Measurements from ENCODE around the gene TRAF6.

Gene TRAF6

GRCh38 chr11:36456156-36456555, 53.9 kb downstream of the TRAF6 start:
- ATAC-seq (no peak), DNase-seq (no peak)
- H3K36me3 Mint-ChIP-seq (ENCODE audit: low read depth), result peaks cover 4% of the 10 kb centered on the region
- H3K9me3 Mint-ChIP-seq, result no peaks in the 10 kb centered on the region
- no peak overlapping the region for H3K27ac Mint-ChIP-seq
- H3K27me3 Mint-ChIP-seq, result no peaks in the 10 kb centered on the region
- no peak overlapping the region for H3K4me3 Mint-ChIP-seq
- H3K4me1 Mint-ChIP-seq, result peaks cover 31% of the 10 kb centered on the region

- peaks cover 4% of the 10 kb centered on the region for H3K36me3 Mint-ChIP-seq (ENCODE audit: low read depth)
- no peak overlapping the region for H3K4me3 Mint-ChIP-seq
- H3K27me3 Mint-ChIP-seq, result no peaks in the 10 kb centered on the region
- no peaks in the 10 kb centered on the region for H3K9me3 Mint-ChIP-seq
- H3K27ac Mint-ChIP-seq, result no peak overlapping the region
- ATAC-seq (no peak), DNase-seq (no peak)
- H3K4me1 Mint-ChIP-seq, result peaks cover 36% of the 10 kb centered on the region
Observed at GRCh38 chr11:36455658-36456111, 54.4 kb downstream of the TRAF6 start.

- Mint-ChIP-seq H3K27ac (no peak overlapping the region), H3K27me3 (no peaks in the 10 kb centered on the region), H3K36me3 (ENCODE audit: low read depth) (peaks cover 4% of the 10 kb centered on the region), H3K9me3 (no peaks in the 10 kb centered on the region), H3K4me3 (no peak overlapping the region), H3K4me1 (peaks cover 37% of the 10 kb centered on the region)
- DNase-seq (no peak), ATAC-seq (no peak)
Observed at GRCh38 chr11:36454941-36455631, 55.0 kb downstream of the TRAF6 start.

- Mint-ChIP-seq H3K9me3 (no peaks in the 10 kb centered on the region), H3K27ac (no peak overlapping the region), H3K27me3 (no peaks in the 10 kb centered on the region), H3K4me3 (no peak overlapping the region), H3K36me3 (ENCODE audit: low read depth) (peaks cover 4% of the 10 kb centered on the region), H3K4me1 (peaks cover 42% of the 10 kb centered on the region)
- DNase-seq (no peak), ATAC-seq (no peak)
Observed at GRCh38 chr11:36454551-36454940, 55.5 kb downstream of the TRAF6 start.

- DNase-seq, result no peak
- no peaks in the 10 kb centered on the region for H3K9me3 Mint-ChIP-seq
- no peak for ATAC-seq
Observed at GRCh38 chr11:36453678-36454077, 56.4 kb downstream of the TRAF6 start.

GRCh38 chr11:36452961-36453360, 57.1 kb downstream of the TRAF6 start:
- Mint-ChIP-seq H3K4me3 (no peak overlapping the region), H3K36me3 (ENCODE audit: low read depth) (peaks cover 4% of the 10 kb centered on the region), H3K27me3 (no peaks in the 10 kb centered on the region), H3K27ac (peak overlapping the region; percentile 29), H3K4me1 (peaks cover 45% of the 10 kb centered on the region), H3K9me3 (no peaks in the 10 kb centered on the region)
- DNase-seq, result no peak
- ATAC-seq, result peak; percentile 33

More at GRCh38 chr11:36453678-36454077, 56.4 kb downstream of the TRAF6 start:
- H3K27me3 Mint-ChIP-seq, result no peaks in the 10 kb centered on the region
- H3K4me1 Mint-ChIP-seq, result peaks cover 45% of the 10 kb centered on the region
- no peak overlapping the region for H3K27ac Mint-ChIP-seq
- H3K4me3 Mint-ChIP-seq, result no peak overlapping the region
- H3K36me3 Mint-ChIP-seq (ENCODE audit: low read depth), result peaks cover 4% of the 10 kb centered on the region

- ATAC-seq (peak; percentile 48), DNase-seq (peak; percentile 32)
- Mint-ChIP-seq H3K27me3 (no peaks in the 10 kb centered on the region), H3K9me3 (no peaks in the 10 kb centered on the region), H3K27ac (peak overlapping the region; percentile 33), H3K4me1 (peaks cover 45% of the 10 kb centered on the region), H3K36me3 (ENCODE audit: low read depth) (peaks cover 4% of the 10 kb centered on the region), H3K4me3 (no peak overlapping the region)
Observed at GRCh38 chr11:36452236-36452940, 57.7 kb downstream of the TRAF6 start.

- Mint-ChIP-seq H3K27ac (no peak overlapping the region), H3K9me3 (no peaks in the 10 kb centered on the region), H3K4me1 (peaks cover 45% of the 10 kb centered on the region), H3K27me3 (no peaks in the 10 kb centered on the region), H3K36me3 (ENCODE audit: low read depth) (peaks cover 4% of the 10 kb centered on the region), H3K4me3 (no peak overlapping the region)
- DNase-seq (no peak), ATAC-seq (no peak)
Observed at GRCh38 chr11:36451681-36452080, 58.4 kb downstream of the TRAF6 start.

- no peaks in the 10 kb centered on the region for H3K9me3 Mint-ChIP-seq
- H3K27ac Mint-ChIP-seq, result no peak overlapping the region
- DNase-seq (no peak), ATAC-seq (no peak)
- H3K36me3 Mint-ChIP-seq (ENCODE audit: low read depth), result peaks cover 4% of the 10 kb centered on the region
- no peaks in the 10 kb centered on the region for H3K27me3 Mint-ChIP-seq
- no peak overlapping the region for H3K4me3 Mint-ChIP-seq
- peaks cover 45% of the 10 kb centered on the region for H3K4me1 Mint-ChIP-seq
Observed at GRCh38 chr11:36451045-36451444, 59.0 kb downstream of the TRAF6 start.

GRCh38 chr11:36450110-36450572, 59.9 kb downstream of the TRAF6 start:
- H3K9me3 Mint-ChIP-seq, result no peaks in the 10 kb centered on the region
- H3K27me3 Mint-ChIP-seq, result no peaks in the 10 kb centered on the region
- H3K27ac Mint-ChIP-seq, result no peak overlapping the region
- DNase-seq (no peak), ATAC-seq (no peak)
- peaks cover 45% of the 10 kb centered on the region for H3K4me1 Mint-ChIP-seq
- H3K36me3 Mint-ChIP-seq (ENCODE audit: low read depth), result peaks cover 7% of the 10 kb centered on the region
- H3K4me3 Mint-ChIP-seq, result peak overlapping the region; percentile 41

GRCh38 chr11:36449561-36450096, 60.4 kb downstream of the TRAF6 start:
- Mint-ChIP-seq H3K27me3 (no peaks in the 10 kb centered on the region), H3K36me3 (ENCODE audit: low read depth) (peaks cover 7% of the 10 kb centered on the region), H3K9me3 (no peaks in the 10 kb centered on the region), H3K4me3 (peak overlapping the region; percentile 41), H3K27ac (no peak overlapping the region), H3K4me1 (peaks cover 45% of the 10 kb centered on the region)
- DNase-seq (no peak), ATAC-seq (no peak)

GRCh38 chr11:36447947-36448346, 62.1 kb downstream of the TRAF6 start:
- DNase-seq (no peak), ATAC-seq (no peak)
- no peak overlapping the region for H3K4me3 Mint-ChIP-seq
- no peaks in the 10 kb centered on the region for H3K27me3 Mint-ChIP-seq
- H3K36me3 Mint-ChIP-seq (ENCODE audit: low read depth), result peaks cover 7% of the 10 kb centered on the region
- no peak overlapping the region for H3K27ac Mint-ChIP-seq
- H3K9me3 Mint-ChIP-seq, result no peaks in the 10 kb centered on the region
- H3K4me1 Mint-ChIP-seq, result peaks cover 36% of the 10 kb centered on the region

GRCh38 chr11:36447514-36447913, 62.6 kb downstream of the TRAF6 start:
- DNase-seq, result no peak
- no peaks in the 10 kb centered on the region for H3K9me3 Mint-ChIP-seq
- no peak overlapping the region for H3K27ac Mint-ChIP-seq
- no peak overlapping the region for H3K4me3 Mint-ChIP-seq
- no peaks in the 10 kb centered on the region for H3K27me3 Mint-ChIP-seq
- H3K36me3 Mint-ChIP-seq (ENCODE audit: low read depth), result peaks cover 7% of the 10 kb centered on the region
- ATAC-seq, result no peak
- peaks cover 32% of the 10 kb centered on the region for H3K4me1 Mint-ChIP-seq

GRCh38 chr11:36446135-36446534, 63.9 kb downstream of the TRAF6 start:
- ATAC-seq, result no peak
- Mint-ChIP-seq H3K27me3 (no peaks in the 10 kb centered on the region), H3K4me3 (no peak overlapping the region), H3K4me1 (peaks cover 27% of the 10 kb centered on the region), H3K36me3 (ENCODE audit: low read depth) (peaks cover 4% of the 10 kb centered on the region), H3K27ac (no peak overlapping the region), H3K9me3 (no peaks in the 10 kb centered on the region)
- no peak for DNase-seq

- Mint-ChIP-seq H3K27ac (no peak overlapping the region), H3K36me3 (ENCODE audit: low read depth) (peaks cover 6% of the 10 kb centered on the region), H3K9me3 (no peaks in the 10 kb centered on the region), H3K4me3 (no peak overlapping the region), H3K27me3 (peaks cover 3% of the 10 kb centered on the region), H3K4me1 (peaks cover 11% of the 10 kb centered on the region)
- no peak for ATAC-seq
- no peak for DNase-seq
Observed at GRCh38 chr11:36443661-36444060, 66.4 kb downstream of the TRAF6 start.

All from activated naive CD8-positive, alpha-beta T cell treated with anti-CD3 and anti-CD28 coated beads, Interleukin-2, amount 50 U/mL, for 24 hours (primary cell).